GM18517 (cell line): ENCODE measurements around the gene PBRM1.

Experiments used
- ATAC-seq: cut with Tn5 transposase; IDR thresholded peaks from one replicate; pipeline ENCODE4 v1.9.1; 2021; ENCODE audit warnings: mild to moderate bottlenecking, moderate library complexity; ENCODE audit not compliant: unreplicated experiment

Gene PBRM1

DNA sequence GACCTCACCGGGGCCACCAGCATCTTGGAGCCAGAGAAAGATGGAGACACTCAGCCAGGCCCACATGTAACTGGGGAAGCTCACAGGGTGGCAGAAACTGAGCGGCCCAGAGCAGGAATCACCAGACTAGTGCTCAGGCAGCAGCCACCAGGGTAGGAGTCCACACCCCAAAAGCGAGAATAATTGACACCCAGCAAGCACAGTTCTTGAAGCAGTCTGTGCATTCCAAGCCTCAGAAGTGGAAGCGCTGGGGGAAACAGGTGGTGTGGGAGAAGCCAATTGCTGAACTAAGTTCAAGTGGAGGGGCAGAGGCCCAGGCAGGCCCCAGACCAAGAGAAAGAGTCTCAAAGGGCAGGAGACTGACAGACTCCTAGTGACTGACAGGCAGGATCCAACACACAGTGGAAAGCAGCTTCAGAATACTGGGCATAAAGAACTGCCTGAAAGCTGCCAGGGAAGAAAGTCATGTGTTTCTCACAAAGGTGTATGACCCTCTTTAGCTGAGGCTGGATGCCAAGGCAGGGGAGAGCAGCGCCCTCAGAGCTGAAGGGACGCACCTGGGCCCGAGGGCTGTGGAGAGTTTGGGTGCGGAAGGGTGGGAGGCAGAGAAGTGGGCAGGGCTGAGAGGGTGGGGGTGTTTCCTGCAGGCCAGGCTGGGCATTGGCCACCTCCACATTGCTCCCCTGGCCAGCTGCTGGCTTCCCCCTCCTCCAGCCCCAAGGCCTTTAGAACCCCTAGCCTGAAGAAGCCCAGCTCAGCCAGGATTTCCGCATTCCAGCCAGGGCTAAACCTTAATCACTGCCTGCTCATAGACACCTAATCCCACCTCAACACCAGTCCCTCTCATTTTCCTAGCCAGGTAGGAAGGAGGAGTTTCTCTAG is 159.8 kb downstream of the PBRM1 start:
- no peak for ATAC-seq

DNA sequence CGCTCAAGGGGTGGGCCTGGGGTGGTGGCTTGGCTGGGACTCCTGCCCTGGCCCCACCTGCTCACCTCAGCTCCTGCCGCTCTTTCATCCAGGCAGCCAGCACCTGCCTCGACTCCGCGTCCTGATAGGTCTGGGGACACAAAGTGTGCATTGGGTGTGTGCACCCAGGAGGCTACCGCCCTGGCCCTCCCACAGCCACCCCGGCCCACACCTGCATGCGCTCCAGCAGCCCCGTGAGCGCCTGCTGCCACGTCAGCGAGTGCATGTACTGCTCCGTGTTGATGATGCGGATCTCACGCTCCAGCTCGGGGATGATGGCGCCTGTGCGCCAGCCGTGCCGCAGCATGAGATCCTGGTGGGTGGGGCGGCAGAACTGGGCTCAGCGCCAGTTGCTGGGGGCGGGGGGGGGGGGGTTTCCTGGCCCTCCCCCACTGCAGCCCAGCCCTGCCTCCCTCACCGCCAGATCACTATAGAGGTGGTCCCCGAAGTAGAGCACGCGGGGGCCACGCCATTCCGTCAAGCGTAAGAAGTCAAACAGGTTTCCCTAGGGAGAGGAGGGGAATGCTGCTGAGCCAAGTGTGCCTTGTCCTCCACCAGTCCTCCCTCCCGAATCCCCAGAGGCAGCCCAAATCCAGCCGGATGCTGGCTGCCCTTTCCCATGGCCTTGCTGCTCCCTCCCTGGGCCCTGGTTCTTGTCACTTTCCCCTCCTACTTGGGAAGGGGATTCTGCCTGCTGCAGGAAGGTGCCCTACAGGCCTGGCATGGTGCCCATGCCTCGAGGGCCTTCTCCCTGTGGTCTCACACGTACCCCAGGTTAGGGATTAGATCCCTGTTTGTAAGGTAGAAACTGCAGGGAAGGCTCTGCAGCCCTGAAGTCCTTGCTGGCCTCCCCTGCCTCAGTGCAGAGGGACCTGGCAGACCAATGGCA is 160.7 kb downstream of the PBRM1 start:
- ATAC-seq, result no peak

DNA sequence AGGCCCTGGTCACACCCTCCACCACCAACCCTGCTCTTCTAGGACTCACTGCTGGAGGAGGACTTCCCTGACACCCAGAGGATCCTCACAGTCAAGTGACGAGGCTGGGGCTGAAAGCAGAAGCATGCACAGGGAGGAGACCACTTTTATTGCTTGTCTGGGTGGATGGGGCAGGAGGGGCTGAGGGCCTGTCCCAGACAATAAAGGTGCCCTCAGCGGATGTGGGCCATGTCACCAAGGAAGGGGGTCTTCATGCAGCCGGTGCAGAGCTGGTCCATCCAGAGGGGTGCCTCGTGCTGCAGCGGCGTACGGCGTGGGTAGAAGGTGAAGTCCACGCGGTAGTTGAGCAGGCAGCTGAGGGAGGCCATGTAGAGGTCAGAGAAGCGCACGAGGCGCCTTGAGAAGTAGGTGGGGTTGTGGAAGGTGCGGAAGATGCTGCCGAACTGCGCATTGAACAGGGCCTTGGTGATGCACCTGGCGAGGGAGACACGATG is 161.4 kb downstream of the PBRM1 start:
- no peak for ATAC-seq

DNA sequence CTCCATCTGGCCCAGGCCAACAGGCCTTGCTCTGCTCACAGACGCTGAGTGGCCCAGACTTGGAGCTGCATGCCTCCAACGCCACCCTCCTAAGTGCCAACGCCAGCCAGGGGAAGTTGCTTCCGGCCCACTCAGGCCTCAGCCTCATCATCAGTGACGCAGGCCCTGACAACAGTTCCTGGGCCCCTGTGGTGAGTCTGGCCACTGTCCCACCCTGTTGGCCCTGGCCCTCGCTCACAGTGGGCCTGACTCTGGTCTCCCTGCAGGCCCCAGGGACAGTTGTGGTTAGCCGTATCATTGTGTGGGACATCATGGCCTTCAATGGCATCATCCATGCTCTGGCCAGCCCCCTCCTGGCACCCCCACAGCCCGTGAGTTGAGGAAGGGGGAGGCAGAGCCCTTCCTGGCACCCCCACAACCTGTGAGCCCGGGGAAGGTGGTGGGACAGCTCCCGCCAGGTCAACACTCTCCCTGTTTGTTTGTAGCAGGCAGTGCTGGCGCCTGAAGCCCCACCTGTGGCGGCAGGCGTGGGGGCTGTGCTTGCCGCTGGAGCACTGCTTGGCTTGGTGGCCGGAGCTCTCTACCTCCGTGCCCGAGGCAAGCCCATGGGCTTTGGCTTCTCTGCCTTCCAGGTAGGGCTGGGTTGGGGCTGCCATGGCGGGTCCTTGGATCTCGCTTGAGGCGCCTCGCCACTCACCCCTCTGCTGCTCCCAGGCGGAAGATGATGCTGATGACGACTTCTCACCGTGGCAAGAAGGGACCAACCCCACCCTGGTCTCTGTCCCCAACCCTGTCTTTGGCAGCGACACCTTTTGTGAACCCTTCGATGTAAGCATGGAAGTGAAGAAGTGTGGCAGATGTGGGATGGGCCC is 162.1 kb downstream of the PBRM1 start:
- ATAC-seq, result no peak

DNA sequence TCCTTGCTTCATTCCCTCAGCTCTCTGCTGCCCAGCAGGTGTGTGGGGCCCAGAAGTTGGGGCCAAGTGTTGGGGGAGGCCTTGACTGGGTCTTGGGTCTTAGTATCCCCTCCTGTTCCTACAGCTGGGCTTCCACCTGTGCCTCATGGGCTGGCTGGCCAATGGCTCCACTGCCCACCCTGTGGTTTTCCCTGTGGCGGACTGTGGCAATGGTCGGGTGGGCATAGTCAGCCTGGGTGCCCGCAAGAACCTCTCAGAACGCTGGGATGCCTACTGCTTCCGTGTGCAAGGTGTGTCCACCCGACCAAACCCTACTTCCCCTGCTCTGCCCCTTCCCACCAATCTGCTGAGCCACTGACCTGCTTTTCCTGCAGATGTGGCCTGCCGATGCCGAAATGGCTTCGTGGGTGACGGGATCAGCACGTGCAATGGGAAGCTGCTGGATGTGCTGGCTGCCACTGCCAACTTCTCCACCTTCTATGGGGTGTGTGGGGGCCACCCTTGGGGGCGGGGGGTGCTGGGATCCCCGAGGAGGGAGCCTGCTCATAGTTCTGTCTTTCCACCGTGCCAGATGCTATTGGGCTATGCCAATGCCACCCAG is 163.0 kb downstream of the PBRM1 start:
- no peak for ATAC-seq

DNA sequence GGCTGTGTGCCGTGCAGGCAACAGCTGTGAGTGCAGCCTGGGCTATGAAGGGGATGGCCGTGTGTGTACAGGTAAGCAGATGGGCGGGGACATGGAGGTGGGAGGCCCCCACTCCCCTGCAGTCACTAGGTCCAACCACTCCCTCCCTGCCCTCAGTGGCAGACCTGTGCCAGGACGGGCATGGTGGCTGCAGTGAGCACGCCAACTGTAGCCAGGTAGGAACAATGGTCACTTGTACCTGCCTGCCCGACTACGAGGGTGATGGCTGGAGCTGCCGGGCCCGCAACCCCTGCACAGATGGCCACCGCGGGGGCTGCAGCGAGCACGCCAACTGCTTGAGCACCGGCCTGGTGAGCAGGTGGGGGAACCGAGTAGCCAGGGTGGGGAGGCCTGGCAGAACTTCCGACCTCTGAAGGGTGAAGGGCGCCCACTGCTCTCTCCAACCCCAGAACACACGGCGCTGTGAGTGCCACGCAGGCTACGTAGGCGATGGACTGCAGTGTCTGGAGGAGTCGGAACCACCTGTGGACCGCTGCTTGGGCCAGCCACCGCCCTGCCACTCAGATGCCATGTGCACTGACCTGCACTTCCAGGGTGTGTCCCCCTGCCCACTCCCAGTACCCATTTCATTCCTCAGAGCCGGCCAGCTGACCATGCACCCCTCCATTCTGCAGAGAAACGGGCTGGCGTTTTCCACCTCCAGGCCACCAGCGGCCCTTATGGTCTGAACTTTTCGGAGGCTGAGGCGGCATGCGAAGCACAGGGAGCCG is 163.6 kb downstream of the PBRM1 start:
- ATAC-seq, result no peak

DNA sequence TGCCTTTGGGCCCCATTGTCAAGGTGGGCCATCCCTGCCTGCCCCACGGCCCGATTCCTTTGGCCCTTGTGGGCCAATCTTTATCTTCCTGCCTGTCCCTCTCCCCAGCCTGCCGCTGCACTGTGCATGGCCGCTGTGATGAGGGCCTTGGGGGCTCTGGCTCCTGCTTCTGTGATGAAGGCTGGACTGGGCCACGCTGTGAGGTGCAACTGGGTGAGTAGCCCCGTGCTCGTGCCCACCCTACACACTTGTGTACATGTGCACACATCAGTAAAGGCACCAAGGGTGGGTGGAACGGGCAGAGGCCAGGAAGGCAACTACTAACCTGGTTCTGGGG is 164.3 kb downstream of the PBRM1 start:
- no peak for ATAC-seq

DNA sequence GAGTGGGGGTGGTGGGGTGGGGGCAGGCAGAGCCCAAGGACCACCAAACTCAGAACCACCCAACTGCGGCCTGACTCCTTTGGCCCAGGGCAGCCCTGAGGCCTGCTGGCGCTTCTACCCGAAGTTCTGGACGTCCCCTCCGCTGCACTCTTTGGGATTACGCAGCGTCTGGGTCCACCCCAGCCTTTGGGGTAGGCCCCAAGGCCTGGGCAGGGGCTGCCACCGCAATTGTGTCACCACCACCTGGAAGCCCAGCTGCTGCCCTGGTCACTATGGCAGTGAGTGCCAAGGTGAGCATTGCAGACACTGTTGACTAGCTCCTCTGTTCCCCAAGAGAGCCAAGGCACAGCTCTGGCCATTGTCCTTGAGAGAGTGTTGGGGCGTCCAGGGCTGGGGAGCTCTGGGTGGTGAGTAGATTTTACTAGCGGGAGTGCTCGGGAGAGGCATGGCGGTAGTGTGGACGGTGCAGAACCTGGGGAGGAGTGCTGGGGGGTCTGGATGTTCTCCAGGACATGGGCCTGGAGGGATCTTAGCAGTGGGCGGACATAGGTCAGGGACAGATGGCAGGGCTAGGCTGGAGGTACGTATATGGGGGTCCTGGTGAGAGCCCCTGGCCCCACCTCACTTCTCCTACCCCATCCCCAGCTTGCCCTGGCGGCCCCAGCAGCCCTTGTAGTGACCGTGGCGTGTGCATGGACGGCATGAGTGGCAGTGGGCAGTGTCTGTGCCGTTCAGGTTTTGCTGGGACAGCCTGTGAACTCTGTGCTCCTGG is 164.8 kb downstream of the PBRM1 start:
- no peak for ATAC-seq

DNA sequence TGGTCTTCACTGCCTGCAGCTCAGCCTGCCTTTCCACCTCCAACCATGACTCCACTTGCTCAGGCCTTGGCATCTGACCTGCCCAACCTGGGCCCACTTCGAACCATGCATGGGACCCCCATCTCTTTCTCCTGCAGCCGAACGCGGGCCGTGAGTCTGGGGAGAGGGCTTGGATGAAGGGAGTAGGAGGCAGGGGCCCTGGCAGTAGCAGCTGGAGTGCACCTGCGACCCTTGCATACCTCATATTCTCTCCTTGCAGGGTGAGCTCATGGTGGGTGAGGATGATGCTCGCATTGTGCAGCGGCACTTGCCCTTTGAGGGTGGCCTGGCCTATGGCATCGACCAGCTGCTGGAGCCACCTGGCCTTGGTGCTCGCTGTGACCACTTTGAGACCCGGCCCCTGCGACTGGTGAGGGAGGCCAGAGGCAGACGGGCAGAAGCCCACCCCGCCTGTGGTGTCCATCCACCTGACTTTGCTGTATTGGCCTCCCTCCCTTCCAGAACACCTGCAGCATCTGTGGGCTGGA is 165.5 kb downstream of the PBRM1 start:
- ATAC-seq, result no peak

DNA sequence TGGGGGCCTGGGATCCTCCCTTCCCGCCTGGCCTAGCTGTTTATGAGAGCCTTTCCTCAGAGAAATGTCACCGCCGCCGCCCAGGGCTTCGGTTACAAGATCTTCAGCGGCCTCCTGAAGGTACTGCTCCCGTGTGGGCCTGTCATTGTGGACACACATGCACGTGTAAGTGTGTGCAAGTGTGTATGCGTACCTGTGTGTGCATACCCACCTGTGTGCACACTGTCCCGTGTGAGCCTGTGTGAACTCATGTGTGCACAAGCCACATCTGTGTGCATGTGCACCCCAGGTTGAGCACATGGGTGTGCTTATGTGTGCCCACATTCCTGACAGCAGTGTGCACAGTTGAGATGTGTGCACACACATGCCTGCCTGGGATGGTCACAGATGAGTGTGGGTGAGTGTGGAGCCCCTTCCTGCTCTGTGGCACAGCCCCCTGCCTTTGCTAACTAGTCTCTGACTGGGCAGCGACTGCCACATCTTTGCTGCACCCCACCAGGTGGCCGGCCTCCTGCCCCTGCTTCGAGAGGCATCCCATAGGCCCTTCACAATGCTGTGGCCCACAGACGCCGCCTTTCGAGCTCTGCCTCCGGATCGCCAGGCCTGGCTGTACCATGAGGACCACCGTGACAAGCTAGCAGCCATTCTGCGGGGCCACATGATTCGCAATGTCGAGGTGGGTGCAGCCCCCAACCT is 166.1 kb downstream of the PBRM1 start:
- ATAC-seq, result no peak

DNA sequence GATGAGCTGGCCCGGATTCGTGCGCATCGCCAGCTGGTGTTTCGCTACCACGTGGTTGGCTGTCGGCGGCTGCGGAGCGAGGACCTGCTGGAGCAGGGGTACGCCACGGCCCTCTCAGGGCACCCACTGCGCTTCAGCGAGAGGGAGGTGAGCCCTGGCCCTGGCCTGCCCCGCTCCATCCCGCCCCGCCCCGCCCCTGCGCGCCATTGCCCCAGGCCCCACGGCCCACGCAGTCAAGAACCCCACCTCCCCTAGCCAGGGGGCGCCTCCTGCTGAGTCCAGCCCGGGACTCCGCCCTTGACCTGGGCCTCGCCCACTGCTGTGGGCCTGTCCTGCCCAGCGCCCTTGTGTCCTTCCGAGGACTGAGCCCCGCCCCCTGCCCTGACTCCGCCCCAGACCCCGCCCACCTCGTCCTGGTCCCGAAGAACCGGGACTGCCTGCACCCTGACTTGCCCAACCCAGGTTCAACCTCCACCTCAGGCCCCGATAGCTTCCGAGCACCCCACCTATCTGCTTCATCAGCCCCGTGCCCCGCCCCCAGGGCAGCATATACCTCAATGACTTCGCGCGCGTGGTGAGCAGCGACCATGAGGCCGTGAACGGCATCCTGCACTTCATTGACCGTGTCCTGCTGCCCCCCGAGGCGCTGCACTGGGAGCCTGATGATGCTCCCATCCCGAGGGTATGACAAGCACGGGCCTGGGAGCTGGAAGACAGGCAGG is 166.8 kb downstream of the PBRM1 start:
- no peak for ATAC-seq

DNA sequence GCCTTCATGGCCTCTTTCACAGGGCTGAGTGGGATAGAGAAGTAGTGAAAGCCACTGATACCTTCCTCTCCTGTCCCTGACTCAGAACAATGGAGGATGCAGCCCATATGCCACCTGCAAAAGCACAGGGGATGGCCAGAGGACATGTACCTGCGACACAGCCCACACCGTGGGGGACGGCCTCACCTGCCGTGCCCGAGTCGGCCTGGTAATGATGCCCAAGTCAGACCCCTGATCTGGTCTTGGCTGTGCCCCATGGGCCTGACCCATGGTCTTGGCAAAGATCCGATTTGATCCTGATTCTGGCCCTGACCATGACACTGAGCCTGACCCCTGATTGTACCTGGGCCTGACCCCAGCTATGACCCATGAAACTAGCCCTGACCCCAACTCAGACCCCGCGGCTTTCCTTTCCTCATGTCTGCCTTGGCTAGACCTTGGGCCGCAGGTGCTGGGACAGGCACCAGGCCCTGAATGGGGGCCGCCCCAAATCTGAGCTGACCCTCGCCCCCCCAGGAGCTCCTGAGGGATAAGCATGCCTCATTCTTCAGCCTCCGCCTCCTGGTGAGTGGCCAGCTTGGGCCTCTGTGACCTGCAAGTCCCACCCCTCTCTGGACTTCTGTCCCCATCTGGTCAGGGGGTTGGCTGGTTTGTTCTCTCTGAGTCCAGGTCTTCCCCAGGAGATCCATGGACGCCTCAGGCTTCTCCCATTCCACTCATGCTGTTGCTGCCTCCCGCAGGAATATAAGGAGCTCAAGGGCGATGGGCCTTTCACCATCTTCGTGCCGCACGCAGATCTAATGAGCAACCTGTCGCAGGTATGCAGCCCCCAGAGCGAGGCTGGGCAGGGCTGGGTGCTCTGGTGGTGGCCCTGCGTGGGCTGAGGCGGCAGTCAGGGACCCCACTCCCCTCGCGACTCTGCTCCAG is 167.7 kb downstream of the PBRM1 start:
- ATAC-seq, result no peak

DNA sequence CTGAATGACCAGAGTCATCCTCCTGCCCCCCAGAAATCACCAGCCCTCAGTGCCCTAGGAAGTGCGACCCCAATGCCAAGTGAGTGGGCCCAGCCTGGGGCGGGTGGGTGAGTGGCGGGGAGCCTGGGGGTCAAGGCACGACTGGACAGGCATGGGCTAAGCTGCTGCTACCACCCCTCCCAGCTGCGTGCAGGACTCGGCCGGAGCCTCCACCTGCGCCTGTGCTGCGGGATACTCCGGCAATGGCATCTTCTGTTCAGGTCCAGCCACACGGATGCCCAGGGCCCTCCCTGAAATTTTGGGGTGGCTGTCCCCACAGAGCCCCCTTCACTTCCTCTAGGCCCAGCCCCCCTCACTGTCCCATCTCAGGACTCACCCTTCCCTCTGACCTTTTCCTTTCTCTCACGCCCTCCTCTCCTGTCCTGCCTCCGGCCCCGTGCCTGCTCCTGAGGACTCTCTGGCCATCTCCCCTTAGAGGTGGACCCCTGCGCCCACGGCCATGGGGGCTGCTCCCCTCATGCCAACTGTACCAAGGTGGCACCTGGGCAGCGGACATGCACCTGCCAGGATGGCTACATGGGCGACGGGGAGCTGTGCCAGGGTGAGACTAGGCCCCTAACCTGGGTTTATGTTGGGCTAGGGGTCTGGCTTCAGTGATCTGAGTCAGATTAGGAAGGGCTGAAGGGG is 169.1 kb downstream of the PBRM1 start:
- no peak for ATAC-seq

DNA sequence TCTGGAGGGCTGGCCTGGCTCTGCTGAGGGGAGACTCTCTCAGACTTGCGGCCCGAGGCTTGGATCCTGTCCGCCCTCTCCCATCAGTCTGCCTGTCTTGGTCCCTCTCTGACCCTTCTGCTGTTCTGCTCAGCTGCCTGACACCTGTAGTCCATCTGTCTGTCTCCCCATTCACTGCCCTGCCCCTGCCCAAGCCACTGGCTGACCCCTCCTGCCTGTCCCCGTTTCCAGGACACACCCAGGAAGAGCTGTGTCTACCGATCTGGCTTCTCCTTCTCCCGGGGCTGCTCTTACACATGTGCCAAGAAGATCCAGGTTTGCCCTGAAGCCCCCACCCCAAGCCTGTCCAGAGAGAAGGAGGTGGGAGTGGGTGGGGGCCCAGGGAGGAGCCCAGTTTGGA is 170.5 kb downstream of the PBRM1 start:
- no peak for ATAC-seq

DNA sequence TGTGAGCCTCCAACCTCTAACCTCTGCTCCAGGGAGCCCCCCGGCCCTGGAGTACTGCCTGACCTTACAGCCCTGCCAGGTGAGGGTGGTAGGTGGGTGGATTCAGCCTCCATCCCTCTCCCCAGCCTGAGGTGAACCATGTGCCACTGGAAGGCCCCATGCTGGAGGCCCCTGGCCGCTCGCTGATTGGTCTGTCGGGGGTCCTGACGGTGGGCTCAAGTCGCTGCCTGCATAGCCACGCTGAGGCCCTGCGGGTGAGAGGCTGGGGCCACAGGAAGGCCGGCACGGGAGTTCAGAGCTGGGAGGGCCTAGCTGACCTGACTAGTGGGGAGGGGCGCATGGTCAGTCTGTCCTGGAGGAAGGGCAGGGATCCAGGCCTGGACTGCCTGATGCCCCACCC is 171.1 kb downstream of the PBRM1 start:
- no peak for ATAC-seq

DNA sequence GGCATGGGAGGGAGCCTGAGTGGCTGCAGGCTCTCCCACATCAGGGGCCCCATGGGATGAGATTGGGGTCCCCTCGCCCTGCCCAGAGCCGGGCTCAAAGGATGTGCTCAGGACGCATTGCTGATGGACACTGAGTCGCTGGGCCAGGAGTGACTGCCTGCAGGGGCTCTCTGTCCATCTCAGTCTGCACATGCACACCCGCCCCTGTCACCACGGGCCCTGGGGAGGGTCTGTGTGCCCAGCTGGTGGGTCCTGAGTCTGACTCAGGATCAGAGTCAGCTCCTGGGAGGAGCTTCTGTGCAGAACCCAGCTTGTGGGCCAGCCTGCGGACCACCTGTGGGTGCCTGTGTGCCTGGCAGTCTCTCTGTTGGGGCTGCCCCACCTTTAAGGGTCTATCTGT is 172.4 kb downstream of the PBRM1 start:
- no peak for ATAC-seq
